Breast epithelium (tissue), 3 donors: ENCODE results near the gene ALS2CL.

Experiments
- POLR2AphosphoS5 ChIP-seq, 3 donors: sonication (generic); formaldehyde crosslinking; IDR thresholded peaks; one replicate each; pipeline ENCODE4 v1.6.1; 2017; ENCODE audit warnings: antibody characterized with exemption in 3 of 3
- TF ChIP-seq, protein P1 (sequence below), 3 donors: fragments of 450-650 bp; IDR thresholded peaks; one replicate each; pipeline ENCODE4 v1.5.1; 2016 to 2017; ENCODE audit warnings: antibody characterized with exemption in 3 of 3, mild to moderate bottlenecking in 3 of 3, moderate library complexity in 3 of 3

DNA sequence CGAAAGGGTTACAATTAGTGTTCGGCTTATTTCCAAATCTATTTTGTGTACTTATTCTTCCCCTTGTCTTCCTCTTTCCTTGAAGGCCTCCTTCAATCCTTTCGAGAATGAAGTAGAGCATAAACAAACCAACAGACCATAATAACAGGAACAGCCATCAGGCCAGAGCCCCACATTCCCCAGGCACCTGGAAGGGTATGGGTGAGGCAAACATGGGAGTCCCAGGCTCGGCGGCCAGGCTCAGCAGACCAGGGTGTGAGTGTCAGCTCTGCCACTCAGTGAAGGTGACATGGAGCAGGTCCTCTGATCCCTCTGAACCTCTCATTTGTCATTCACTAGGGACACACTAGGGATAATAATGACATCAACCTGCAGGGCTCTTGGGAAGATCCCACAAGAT, 13.8 kb downstream of the ALS2CL start:
- TF ChIP-seq POLR2AphosphoS5 (IDR thresholded peaks at IDR 0.05): no peak
- TF ChIP-seq, protein P1, sequence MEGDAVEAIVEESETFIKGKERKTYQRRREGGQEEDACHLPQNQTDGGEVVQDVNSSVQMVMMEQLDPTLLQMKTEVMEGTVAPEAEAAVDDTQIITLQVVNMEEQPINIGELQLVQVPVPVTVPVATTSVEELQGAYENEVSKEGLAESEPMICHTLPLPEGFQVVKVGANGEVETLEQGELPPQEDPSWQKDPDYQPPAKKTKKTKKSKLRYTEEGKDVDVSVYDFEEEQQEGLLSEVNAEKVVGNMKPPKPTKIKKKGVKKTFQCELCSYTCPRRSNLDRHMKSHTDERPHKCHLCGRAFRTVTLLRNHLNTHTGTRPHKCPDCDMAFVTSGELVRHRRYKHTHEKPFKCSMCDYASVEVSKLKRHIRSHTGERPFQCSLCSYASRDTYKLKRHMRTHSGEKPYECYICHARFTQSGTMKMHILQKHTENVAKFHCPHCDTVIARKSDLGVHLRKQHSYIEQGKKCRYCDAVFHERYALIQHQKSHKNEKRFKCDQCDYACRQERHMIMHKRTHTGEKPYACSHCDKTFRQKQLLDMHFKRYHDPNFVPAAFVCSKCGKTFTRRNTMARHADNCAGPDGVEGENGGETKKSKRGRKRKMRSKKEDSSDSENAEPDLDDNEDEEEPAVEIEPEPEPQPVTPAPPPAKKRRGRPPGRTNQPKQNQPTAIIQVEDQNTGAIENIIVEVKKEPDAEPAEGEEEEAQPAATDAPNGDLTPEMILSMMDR (IDR thresholded peaks at IDR 0.05): no peak
